Retinal pigment epithelial cell (primary cell): ENCODE data around the gene GNAO1.

Experiments
- DNase-seq: peaks from one replicate; pipeline ENCODE4 v3.0.0-alpha.2; 2010; ENCODE audit warnings: low read depth
- H3K4me3 ChIP-seq: 2 replicates; pipeline ENCODE4 v1.5.1; 2011; ENCODE audit warnings: mild to moderate bottlenecking, low read length, control low read depth, moderate library complexity
- TF ChIP-seq, protein P1 (sequence below): conservative IDR thresholded peaks from 2 replicates; pipeline ENCODE4 v1.5.1; 2011; ENCODE audit warnings: low read depth, low read length, control low read depth, inconsistent platforms

Gene GNAO1

DNA sequence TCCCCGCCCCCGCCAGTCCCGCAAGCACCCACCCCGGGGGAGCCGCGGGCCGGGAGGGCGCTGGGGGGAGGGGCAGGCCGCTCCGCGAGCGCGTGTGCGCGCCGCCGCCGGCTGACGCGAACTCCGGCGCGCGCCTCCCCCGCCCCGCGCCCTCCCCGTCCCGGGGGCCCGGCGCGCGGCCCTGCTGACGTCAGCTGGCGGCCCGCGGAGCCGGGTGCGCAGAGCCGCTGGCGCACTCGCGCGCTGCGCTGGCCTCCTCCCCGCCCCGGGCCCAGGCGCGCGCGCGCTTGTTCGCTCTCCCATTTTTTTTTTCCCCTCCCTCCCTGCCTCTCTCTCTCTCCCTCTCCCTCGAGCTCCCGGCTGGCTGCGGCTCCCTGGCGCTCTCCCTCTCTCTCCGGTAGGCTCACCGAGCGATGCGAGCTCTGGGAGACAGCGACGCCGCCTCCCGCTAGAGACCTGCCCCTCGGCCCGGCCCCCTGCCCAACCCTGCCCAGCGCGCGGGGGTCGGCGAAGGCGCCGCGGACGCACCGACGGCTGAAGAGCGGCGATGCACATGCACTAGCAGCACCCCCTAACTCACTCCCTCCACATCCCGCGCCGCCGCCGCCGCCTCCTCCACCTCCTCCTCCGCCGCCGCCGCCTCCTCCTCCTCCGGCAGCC is at the start of gene GNAO1:
GNAO1 (plus strand) TSS at position 334 of the 660 bp plus-strand sequence. CDS start 747 bp downstream, outside the sequence.
- DNase-seq: peak; percentile 8
- TF ChIP-seq, protein P1, sequence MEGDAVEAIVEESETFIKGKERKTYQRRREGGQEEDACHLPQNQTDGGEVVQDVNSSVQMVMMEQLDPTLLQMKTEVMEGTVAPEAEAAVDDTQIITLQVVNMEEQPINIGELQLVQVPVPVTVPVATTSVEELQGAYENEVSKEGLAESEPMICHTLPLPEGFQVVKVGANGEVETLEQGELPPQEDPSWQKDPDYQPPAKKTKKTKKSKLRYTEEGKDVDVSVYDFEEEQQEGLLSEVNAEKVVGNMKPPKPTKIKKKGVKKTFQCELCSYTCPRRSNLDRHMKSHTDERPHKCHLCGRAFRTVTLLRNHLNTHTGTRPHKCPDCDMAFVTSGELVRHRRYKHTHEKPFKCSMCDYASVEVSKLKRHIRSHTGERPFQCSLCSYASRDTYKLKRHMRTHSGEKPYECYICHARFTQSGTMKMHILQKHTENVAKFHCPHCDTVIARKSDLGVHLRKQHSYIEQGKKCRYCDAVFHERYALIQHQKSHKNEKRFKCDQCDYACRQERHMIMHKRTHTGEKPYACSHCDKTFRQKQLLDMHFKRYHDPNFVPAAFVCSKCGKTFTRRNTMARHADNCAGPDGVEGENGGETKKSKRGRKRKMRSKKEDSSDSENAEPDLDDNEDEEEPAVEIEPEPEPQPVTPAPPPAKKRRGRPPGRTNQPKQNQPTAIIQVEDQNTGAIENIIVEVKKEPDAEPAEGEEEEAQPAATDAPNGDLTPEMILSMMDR: no peak
- peak within 1 kb of the TSS; percentile 37 for H3K4me3 ChIP-seq

DNA sequence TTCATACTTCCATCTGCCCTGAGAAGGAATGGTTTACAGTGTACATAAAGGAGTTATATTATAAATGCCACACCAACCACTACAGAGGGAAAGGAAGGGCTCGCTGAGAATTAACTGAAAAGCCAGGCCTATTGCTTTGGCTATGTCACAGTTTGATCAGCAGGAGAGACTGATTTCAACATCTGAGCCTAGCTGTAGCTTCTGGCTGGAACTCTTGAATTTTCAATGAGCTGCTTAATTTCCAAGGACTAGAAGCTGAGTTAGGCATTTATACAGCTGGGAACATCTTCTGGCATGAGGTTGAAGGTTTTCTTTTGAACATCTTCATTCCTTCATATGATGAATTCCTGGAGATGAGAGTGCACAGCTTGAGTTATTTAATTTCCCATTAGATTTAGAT is 47.6 kb upstream of the GNAO1 start:
- DNase-seq: no peak
- no peak overlapping the region for H3K4me3 ChIP-seq
- TF ChIP-seq, protein P1: no peak

DNA sequence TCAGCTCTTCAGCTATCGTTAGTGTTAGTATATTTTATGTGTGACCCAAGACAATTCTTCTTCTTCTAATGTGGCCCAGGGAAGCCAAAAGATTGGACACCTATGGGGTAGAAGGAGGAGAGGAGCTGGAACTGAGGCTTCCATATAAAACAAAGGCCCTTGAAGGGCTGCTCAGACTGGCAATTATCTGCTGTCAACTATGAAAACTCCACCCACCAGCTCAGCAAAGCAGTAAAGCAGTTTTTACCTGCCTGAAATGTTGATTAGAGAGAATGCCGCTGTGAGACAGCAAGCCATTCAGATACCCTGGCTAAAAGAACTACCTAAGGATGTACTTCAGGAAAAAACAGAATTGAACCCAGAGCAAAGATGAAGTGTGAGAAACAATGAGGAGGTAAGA is 45.9 kb upstream of the GNAO1 start:
- no peak overlapping the region for H3K4me3 ChIP-seq
- TF ChIP-seq, protein P1: no peak
- DNase-seq: no peak

DNA sequence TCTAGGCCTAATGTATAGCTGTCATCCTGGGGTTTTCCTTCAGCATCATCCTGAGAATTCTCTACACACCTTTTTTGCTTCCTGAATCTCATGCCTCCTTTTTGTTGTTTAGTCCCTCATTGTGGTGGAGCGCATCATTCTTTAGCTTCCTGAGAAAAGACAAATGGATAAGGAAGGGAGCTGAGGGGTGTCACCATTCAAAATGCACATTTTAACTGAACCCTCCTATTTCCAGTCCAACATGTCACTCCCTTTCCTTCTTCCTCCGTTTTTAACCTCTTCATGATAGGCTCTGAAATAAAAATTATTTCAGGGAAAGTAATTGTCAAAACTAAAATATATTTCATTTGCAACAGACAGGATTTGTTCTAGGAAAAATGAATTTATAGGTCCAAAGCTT is 39.7 kb upstream of the GNAO1 start:
- no peak for DNase-seq
- H3K4me3 ChIP-seq: no peak overlapping the region
- TF ChIP-seq, protein P1: no peak

DNA sequence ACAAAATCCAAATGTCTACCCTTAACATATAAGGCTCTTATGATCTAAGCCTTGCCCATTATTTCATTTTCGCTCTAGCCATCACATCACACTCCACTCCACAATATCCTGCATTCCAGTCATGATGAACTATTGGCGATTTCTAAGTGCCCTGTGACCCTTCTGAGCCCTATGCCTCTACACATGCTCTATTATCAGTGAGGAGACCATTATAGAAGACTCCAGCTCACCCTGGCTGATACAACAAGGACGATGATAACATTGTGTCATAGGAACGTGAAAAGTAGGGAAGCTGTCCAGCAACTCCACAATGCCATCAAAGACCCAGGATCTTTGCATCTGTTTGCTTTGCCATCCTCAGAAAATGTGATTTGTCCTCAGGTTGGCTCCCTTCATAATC is 29.6 kb upstream of the GNAO1 start:
- no peak for DNase-seq
- H3K4me3 ChIP-seq: no peak overlapping the region
- TF ChIP-seq, protein P1: no peak

DNA sequence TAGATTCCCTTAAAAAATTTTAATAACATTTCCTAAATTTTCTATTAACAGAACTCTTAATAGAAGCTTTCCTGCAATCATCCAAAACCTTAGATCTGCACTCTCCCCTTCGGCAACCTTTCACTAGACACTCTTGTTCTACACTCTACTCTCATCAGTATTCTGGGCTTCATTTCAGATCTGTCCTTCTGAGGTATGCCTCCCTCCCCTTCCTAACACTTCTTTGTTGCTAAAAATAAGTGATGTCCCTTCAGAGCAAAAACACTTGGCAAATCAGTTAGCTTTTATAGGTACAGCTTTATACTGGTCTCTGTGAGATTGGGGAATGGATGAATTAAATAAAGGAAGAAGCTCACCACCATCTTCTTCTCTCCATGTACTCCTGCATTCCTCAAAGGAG is 28.2 kb upstream of the GNAO1 start:
- H3K4me3 ChIP-seq: no peak overlapping the region
- DNase-seq: no peak
- TF ChIP-seq, protein P1: no peak

DNA sequence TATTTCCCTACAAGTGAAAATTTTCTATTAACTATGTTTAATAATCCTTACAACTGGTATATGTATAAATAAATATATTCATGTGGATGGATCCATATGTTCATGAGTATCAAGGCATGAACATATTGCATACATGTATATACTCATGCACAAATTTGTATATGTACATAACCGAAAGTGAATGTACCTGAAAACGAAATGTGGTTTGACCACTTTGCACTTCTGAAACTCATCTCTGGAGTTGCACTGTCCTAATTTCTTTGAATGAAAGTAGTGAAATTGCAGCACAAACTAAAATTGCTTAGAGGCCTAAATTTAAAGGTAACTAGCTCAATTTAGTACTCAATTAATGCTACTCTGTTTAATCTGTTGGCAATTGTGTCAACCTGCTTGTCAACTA is 27.4 kb upstream of the GNAO1 start:
- no peak overlapping the region for H3K4me3 ChIP-seq
- no peak for DNase-seq
- TF ChIP-seq, protein P1: no peak
